HCT116 (cell line): ENCODE measurements around the gene VSTM2L. TPM values are rescaled to one million over a fixed set of nuclear protein-coding genes. Genes with fewer than 3 reads are reported as not detected.

ENCODE experiments used
- ATAC-seq: fragments of 200-7000 bp; cut with Tn5 transposase; 2 replicates; pipeline ENCODE4 v1.9.1; 2020; ENCODE audit warnings: mild to moderate bottlenecking, moderate library complexity
- BruUV-seq: library from RNA; stranded (reverse); fragments of 400-500 nt; replicated peaks from 2 replicates; lab custom pipeline; 2021; lab: Mats Ljungman, UMichigan
- CTCF ChIA-PET: fragments of 300-600 bp; sonication (Branson Sonifier 250); formaldehyde crosslinking; loops from one replicate; lab custom pipeline; 2021; ENCODE audit warnings: antibody characterized with exemption; lab: Charles Lee
- POLR2A ChIA-PET: fragments of 300-600, 350-600 bp; sonication (Branson Sonifier 250); formaldehyde crosslinking; loops from one replicate; lab custom pipeline; 2021; ENCODE audit warnings: antibody characterized with exemption; lab: Charles Lee
- RAD21 ChIA-PET, 2 experiments: fragments of 300-600 bp; sonication (Branson Sonifier 250); formaldehyde crosslinking; loops; one replicate each; lab custom pipeline; 2023; ENCODE audit warnings: low total read pairs in 2 of 2; ENCODE audit not compliant: uncharacterized antibody in 2 of 2, unreplicated experiment in 2 of 2, low non-redundant PET in 1 of 2; lab: Charles Lee
- DNase-seq: peaks from one replicate; pipeline ENCODE4 v3.0.0-alpha.2; 2010; ENCODE audit warnings: low read depth, low spot score
- H2AFZ ChIP-seq: fragments of 200-600 bp; shearing (Covaris generic), sonication (generic); 2 replicates; pipeline ENCODE4 v1.6.1; 2017; ENCODE audit warnings: low read depth, mixed run types, mixed read lengths, antibody characterized with exemption, low read length; ENCODE audit not compliant: poor library complexity, severe bottlenecking
- H3K27ac ChIP-seq: 2 replicates; pipeline ENCODE4 v1.5.1; 2012; ENCODE audit warnings: low read depth, low read length
- H3K27me3 ChIP-seq: fragments of 200-600 bp; sonication (generic); 2 replicates; pipeline ENCODE4 v1.6.1; 2016; ENCODE audit warnings: mixed run types, low read length, mixed read lengths; ENCODE audit not compliant: insufficient read depth
- H3K36me3 ChIP-seq, 2 experiments: fragments of 200-500 bp in 1 of 2; fragments of 200-600 bp in 1 of 2; sonication (Bioruptor generic) in 1 of 2; sonication (generic) in 1 of 2; 2 replicates each; pipeline versions ENCODE4 v1.5.1 to v1.6.1; 2014 to 2016; ENCODE audit warnings: low read length in 2 of 2, inconsistent platforms in 1 of 2, mixed read lengths in 1 of 2, mixed run types in 1 of 2; ENCODE audit not compliant: insufficient read depth in 2 of 2, control insufficient read depth in 1 of 2
- H3K4me1 ChIP-seq, 2 experiments: fragments of 200-600 bp in 1 of 2; sonication (generic) in 1 of 2; 2 replicates each; pipeline versions ENCODE4 v1.5.1 to v1.6.1; 2012 to 2017; ENCODE audit warnings: low read length in 2 of 2, inconsistent platforms in 1 of 2, mild to moderate bottlenecking in 1 of 2, mixed read lengths in 1 of 2, mixed run types in 1 of 2, moderate library complexity in 1 of 2; ENCODE audit not compliant: insufficient read depth in 2 of 2, control insufficient read depth in 1 of 2
- H3K4me2 ChIP-seq: fragments of 200-600 bp; sonication (generic); 2 replicates; pipeline ENCODE4 v1.6.1; 2017; ENCODE audit warnings: mixed run types, low read length, mixed read lengths
- H3K4me3 ChIP-seq, 2 experiments: fragments of 200-600 bp in 1 of 2; sonication (generic) in 1 of 2; replicated peaks in 1 of 2; 2 replicates each; pipeline ENCODE4 v1.5.1; 2011 to 2016; ENCODE audit warnings: low read length in 2 of 2, control low read depth in 1 of 2, low read depth in 1 of 2, mild to moderate bottlenecking in 1 of 2, mixed read lengths in 1 of 2, mixed run types in 1 of 2
- H3K79me2 ChIP-seq: fragments of 200-600 bp; sonication (generic); 2 replicates; pipeline ENCODE4 v1.6.1; 2017; ENCODE audit warnings: mild to moderate bottlenecking, mixed run types, low read length, moderate library complexity, mixed read lengths; ENCODE audit not compliant: insufficient read depth
- H3K9ac ChIP-seq: fragments of 200-600 bp; sonication (generic); 2 replicates; pipeline ENCODE4 v1.6.1; 2016; ENCODE audit warnings: low read length, mixed read lengths
- H3K9me2 ChIP-seq: fragments of 200-600 bp; sonication (generic), shearing (Covaris generic); 2 replicates; pipeline ENCODE4 v1.6.1; 2017; ENCODE audit warnings: mixed run types, mild to moderate bottlenecking, moderate library complexity; ENCODE audit not compliant: insufficient read depth
- H3K9me3 ChIP-seq, 2 experiments: fragments of 200-500 bp in 1 of 2; fragments of 200-600 bp in 1 of 2; sonication (Bioruptor generic) in 1 of 2; sonication (generic) in 1 of 2; 2 replicates each; pipeline ENCODE4 v1.6.1; 2014 to 2017; ENCODE audit warnings: low read length in 2 of 2, mixed read lengths in 2 of 2, inconsistent platforms in 1 of 2, low read depth in 1 of 2, mild to moderate bottlenecking in 1 of 2, mixed run types in 1 of 2, moderate library complexity in 1 of 2; ENCODE audit not compliant: control insufficient read depth in 1 of 2, insufficient read depth in 1 of 2
- H4K20me1 ChIP-seq: fragments of 200-600 bp; sonication (generic), shearing (Covaris generic); 2 replicates; pipeline ENCODE4 v1.6.1; 2017; ENCODE audit warnings: mixed run types, mild to moderate bottlenecking, moderate library complexity; ENCODE audit not compliant: insufficient read depth
- CBX3 ChIP-seq: IDR thresholded peaks from 2 replicates; pipeline ENCODE4 v1.6.1; 2012; ENCODE audit warnings: low read depth
- EGR1 ChIP-seq: IDR thresholded peaks from 2 replicates; pipeline ENCODE4 v1.6.1; 2012; ENCODE audit warnings: low read depth
- ELF1 ChIP-seq: IDR thresholded peaks from 2 replicates; pipeline ENCODE4 v1.6.1; 2012; ENCODE audit warnings: low read depth, borderline replicate concordance
- EZH2 ChIP-seq: fragments of 200-600 bp; sonication (generic); IDR thresholded peaks from 2 replicates; pipeline ENCODE4 v1.6.1; 2017; ENCODE audit warnings: antibody characterized with exemption, mixed run types
- FOSL1 ChIP-seq: IDR thresholded peaks from 2 replicates; pipeline ENCODE4 v1.6.1; 2012; ENCODE audit warnings: low read depth
- JUND ChIP-seq: IDR thresholded peaks from 2 replicates; pipeline ENCODE4 v1.6.1; 2012
- POLR2A ChIP-seq: IDR thresholded peaks from 2 replicates; pipeline ENCODE4 v1.7.0; 2011; ENCODE audit warnings: borderline replicate concordance; ENCODE audit not compliant: insufficient read depth, insufficient read length; ENCODE audit errors: extremely low read depth
- POLR2AphosphoS5 ChIP-seq: IDR thresholded peaks from 2 replicates; pipeline ENCODE4 v1.6.1; 2011; ENCODE audit warnings: mild to moderate bottlenecking, low read depth, low read length, moderate library complexity
- SIN3A ChIP-seq: IDR thresholded peaks from 2 replicates; pipeline ENCODE4 v1.6.1; 2012; ENCODE audit warnings: low read depth
- SRF ChIP-seq: IDR thresholded peaks from 2 replicates; pipeline ENCODE4 v1.6.1; 2012; ENCODE audit warnings: low read depth
- TCF7L2 ChIP-seq: IDR thresholded peaks from 2 replicates; pipeline ENCODE4 v1.7.0; 2011; ENCODE audit warnings: borderline replicate concordance, inconsistent platforms; ENCODE audit not compliant: insufficient read depth, insufficient read length; ENCODE audit errors: extremely low read depth
- YY1 ChIP-seq: IDR thresholded peaks from 2 replicates; pipeline ENCODE4 v1.6.1; 2011; ENCODE audit warnings: low read length, low read depth, moderate library complexity, mild to moderate bottlenecking; ENCODE audit not compliant: insufficient replicate concordance; ENCODE audit errors: extremely low read depth
- ZFX ChIP-seq: fragments of 450-650 bp; IDR thresholded peaks from 2 replicates; pipeline ENCODE4 v1.6.1; 2017
- ZNF274 ChIP-seq: fragments of 200-500 bp; sonication (Bioruptor generic); IDR thresholded peaks from 2 replicates; pipeline ENCODE4 v1.6.1; 2014; ENCODE audit warnings: mild to moderate bottlenecking, low read depth, low read length, inconsistent platforms
- intact Hi-C: fragments of 100-400 bp; cut with micrococcal nuclease; formaldehyde crosslinking; loops from 2 replicates; pipeline ENCODE4 v1.10.0; 2022
- total RNA-seq: library from RNA; stranded (reverse); gene quantifications from one replicate; pipeline ENCODE4 v1.2.1, GENCODE V29; 2021; ENCODE audit not compliant: unreplicated experiment
- TF ChIP-seq, protein P1 (sequence below): IDR thresholded peaks from 2 replicates; pipeline ENCODE4 v1.6.1; 2011; ENCODE audit warnings: mild to moderate bottlenecking, low read length, moderate library complexity; ENCODE audit not compliant: insufficient replicate concordance; ENCODE audit errors: extremely low read depth
- TF ChIP-seq, protein P2 (sequence below): IDR thresholded peaks from 2 replicates; pipeline ENCODE4 v1.6.1; 2012
- TF ChIP-seq, protein P3 (sequence below), 3 experiments: fragments of 200-600 bp in 1 of 3; sonication (generic) in 1 of 3; IDR thresholded peaks in 2 of 3; conservative IDR thresholded peaks in 1 of 3; 2 replicates each; pipeline ENCODE4 v1.5.1; 2012 to 2017; ENCODE audit warnings: low read depth in 2 of 3, low read length in 2 of 3, antibody characterized with exemption in 1 of 3, borderline replicate concordance in 1 of 3, control low read depth in 1 of 3, mild to moderate bottlenecking in 1 of 3, mixed read lengths in 1 of 3, mixed run types in 1 of 3, moderate library complexity in 1 of 3; ENCODE audit not compliant: insufficient read depth in 1 of 3
- TF ChIP-seq, protein P4 (sequence below): IDR thresholded peaks from 2 replicates; pipeline ENCODE4 v1.6.1; 2012

Gene VSTM2L
- total RNA-seq, 1 experiment from 2014 or later, result 0.69 TPM

DNA sequence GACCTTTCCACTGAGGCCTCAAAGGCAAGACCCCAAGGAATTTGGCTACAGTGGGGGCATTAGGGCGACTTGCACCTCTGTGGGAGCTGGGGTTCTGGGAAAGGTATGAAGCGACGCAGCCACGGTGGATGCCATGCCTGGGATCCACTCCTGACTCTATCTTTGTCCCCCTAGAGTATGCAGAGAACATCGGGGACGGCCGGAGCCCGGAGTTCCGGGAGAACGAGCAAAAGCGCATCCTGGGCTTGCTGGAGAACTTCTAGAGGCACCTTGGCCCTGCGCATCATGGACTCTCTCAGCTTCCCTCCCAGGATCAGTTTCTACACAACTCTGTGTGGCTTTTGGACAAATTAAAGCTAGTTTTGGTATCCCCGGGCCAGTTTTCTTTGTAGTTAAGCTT is 31.2 kb upstream of the VSTM2L start:
- ATAC-seq (no peak), DNase-seq (no peak)
- Histone ChIP-seq H3K9ac (no peak overlapping the region), H3K9me3 (no peaks in the 10 kb centered on the region), H3K4me2 (no peak overlapping the region), H3K9me2 (no peaks in the 10 kb centered on the region), H3K79me2 (no peaks in the 10 kb centered on the region), H3K27me3 (no peaks in the 10 kb centered on the region), H3K27ac (no peak overlapping the region), H2AFZ (no peak overlapping the region), H3K4me3 (no peak overlapping the region), H3K36me3 (no peaks in the 10 kb centered on the region), H3K4me1 (no peaks in the 10 kb centered on the region), H4K20me1 (no peaks in the 10 kb centered on the region)
- POLR2A ChIA-PET, result no interaction called here
- TF ChIP-seq ZFX, result no peak
- TF ChIP-seq, protein P1, sequence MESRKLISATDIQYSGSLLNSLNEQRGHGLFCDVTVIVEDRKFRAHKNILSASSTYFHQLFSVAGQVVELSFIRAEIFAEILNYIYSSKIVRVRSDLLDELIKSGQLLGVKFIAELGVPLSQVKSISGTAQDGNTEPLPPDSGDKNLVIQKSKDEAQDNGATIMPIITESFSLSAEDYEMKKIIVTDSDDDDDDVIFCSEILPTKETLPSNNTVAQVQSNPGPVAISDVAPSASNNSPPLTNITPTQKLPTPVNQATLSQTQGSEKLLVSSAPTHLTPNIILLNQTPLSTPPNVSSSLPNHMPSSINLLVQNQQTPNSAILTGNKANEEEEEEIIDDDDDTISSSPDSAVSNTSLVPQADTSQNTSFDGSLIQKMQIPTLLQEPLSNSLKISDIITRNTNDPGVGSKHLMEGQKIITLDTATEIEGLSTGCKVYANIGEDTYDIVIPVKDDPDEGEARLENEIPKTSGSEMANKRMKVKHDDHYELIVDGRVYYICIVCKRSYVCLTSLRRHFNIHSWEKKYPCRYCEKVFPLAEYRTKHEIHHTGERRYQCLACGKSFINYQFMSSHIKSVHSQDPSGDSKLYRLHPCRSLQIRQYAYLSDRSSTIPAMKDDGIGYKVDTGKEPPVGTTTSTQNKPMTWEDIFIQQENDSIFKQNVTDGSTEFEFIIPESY, result no peak
- TF ChIP-seq, protein P2, sequence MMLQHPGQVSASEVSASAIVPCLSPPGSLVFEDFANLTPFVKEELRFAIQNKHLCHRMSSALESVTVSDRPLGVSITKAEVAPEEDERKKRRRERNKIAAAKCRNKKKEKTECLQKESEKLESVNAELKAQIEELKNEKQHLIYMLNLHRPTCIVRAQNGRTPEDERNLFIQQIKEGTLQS, result no peak
- TF ChIP-seq FOSL1, result no peak
- TF ChIP-seq, protein P3, sequence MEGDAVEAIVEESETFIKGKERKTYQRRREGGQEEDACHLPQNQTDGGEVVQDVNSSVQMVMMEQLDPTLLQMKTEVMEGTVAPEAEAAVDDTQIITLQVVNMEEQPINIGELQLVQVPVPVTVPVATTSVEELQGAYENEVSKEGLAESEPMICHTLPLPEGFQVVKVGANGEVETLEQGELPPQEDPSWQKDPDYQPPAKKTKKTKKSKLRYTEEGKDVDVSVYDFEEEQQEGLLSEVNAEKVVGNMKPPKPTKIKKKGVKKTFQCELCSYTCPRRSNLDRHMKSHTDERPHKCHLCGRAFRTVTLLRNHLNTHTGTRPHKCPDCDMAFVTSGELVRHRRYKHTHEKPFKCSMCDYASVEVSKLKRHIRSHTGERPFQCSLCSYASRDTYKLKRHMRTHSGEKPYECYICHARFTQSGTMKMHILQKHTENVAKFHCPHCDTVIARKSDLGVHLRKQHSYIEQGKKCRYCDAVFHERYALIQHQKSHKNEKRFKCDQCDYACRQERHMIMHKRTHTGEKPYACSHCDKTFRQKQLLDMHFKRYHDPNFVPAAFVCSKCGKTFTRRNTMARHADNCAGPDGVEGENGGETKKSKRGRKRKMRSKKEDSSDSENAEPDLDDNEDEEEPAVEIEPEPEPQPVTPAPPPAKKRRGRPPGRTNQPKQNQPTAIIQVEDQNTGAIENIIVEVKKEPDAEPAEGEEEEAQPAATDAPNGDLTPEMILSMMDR (IDR thresholded peaks at IDR 0.05 in 2 of 3, conservative IDR thresholded peaks at IDR 0.05 in 1 of 3; ENCODE audit: borderline replicate concordance in 1 of 3, insufficient read depth in 1 of 3, low read depth in 2 of 3, low read length in 2 of 3), result no peak
- no peak for TF ChIP-seq SRF
- no peak for TF ChIP-seq SIN3A
- no peak for TF ChIP-seq ELF1
- TF ChIP-seq JUND, result no peak
- no peak for TF ChIP-seq ZNF274
- TF ChIP-seq YY1, result no peak
- no peak for TF ChIP-seq CBX3
- TF ChIP-seq, protein P4, sequence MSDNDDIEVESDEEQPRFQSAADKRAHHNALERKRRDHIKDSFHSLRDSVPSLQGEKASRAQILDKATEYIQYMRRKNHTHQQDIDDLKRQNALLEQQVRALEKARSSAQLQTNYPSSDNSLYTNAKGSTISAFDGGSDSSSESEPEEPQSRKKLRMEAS, result no peak
- no peak for TF ChIP-seq POLR2AphosphoS5
- no peak for TF ChIP-seq POLR2A
- no peak for TF ChIP-seq EZH2
- no peak for TF ChIP-seq EGR1
- TF ChIP-seq TCF7L2, result no peak
- CTCF ChIA-PET, result no interaction called here
- intact Hi-C loops, result no loop called here
- no TSS peak for BruUV-seq
- RAD21 ChIA-PET, result no interaction called here
